Fibroblast of pulmonary artery (primary cell): ENCODE measurements around the gene ZFAND3.

ENCODE experiments used
- DNase-seq: peaks from one replicate; pipeline ENCODE4 v3.0.0-alpha.2; 2010; ENCODE audit warnings: low read depth
- H3K4me3 ChIP-seq: replicated peaks from 2 replicates; pipeline ENCODE4 v1.5.1; 2011; ENCODE audit warnings: low read depth, mild to moderate bottlenecking, control low read depth, low read length, moderate library complexity
- TF ChIP-seq, protein P1 (sequence below): IDR thresholded peaks from 2 replicates; pipeline ENCODE4 v1.5.1; 2011; ENCODE audit warnings: mild to moderate bottlenecking, control low read depth, low read length, inconsistent platforms; ENCODE audit errors: missing control alignments

ZFAND3 gene

DNA sequence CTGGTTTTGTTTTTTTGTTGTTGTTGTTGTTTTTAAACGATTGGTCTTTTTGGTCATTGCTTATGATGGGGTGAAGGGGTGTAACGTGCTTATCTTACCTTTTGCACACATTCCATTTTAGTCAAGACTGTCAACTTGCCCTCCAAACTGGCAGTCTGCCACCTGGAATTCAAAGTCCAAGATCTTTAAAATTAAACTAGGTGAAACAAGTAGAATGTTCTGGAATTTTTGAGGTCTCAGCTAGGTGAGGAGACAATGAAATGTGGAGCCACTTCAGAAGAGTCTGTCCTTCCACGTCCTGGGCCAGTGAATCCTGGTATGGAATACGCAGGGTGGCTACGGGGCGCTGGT, 344.6 kb downstream of the ZFAND3 start:
- no peak for DNase-seq
- TF ChIP-seq, protein P1, sequence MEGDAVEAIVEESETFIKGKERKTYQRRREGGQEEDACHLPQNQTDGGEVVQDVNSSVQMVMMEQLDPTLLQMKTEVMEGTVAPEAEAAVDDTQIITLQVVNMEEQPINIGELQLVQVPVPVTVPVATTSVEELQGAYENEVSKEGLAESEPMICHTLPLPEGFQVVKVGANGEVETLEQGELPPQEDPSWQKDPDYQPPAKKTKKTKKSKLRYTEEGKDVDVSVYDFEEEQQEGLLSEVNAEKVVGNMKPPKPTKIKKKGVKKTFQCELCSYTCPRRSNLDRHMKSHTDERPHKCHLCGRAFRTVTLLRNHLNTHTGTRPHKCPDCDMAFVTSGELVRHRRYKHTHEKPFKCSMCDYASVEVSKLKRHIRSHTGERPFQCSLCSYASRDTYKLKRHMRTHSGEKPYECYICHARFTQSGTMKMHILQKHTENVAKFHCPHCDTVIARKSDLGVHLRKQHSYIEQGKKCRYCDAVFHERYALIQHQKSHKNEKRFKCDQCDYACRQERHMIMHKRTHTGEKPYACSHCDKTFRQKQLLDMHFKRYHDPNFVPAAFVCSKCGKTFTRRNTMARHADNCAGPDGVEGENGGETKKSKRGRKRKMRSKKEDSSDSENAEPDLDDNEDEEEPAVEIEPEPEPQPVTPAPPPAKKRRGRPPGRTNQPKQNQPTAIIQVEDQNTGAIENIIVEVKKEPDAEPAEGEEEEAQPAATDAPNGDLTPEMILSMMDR = no peak
- H3K4me3 ChIP-seq = no peak overlapping the region

DNA sequence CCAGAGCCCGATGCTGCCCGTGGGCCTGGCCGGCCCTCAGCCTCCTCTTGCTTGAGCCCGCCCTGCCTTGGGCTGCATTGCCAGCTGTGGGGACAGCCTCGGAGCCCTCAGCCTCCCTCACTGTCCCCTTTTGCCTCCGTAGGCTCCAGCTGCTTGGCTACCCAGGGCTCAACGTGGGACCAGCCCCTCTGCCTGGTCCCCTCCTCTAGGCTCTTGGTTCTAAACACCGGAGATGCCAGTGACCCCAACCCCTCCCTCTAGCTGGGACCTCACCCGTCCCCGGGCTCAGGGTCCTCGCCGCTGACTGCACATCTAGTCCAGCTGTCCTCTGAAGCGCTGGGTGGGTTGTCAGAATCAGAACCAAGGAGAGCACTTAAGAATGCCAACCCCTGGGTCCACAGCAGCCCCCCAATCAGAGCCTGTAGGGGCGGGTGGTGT, 345.2 kb downstream of the ZFAND3 start:
- TF ChIP-seq, protein P1 = no peak
- no peak overlapping the region for H3K4me3 ChIP-seq
- no peak for DNase-seq

DNA sequence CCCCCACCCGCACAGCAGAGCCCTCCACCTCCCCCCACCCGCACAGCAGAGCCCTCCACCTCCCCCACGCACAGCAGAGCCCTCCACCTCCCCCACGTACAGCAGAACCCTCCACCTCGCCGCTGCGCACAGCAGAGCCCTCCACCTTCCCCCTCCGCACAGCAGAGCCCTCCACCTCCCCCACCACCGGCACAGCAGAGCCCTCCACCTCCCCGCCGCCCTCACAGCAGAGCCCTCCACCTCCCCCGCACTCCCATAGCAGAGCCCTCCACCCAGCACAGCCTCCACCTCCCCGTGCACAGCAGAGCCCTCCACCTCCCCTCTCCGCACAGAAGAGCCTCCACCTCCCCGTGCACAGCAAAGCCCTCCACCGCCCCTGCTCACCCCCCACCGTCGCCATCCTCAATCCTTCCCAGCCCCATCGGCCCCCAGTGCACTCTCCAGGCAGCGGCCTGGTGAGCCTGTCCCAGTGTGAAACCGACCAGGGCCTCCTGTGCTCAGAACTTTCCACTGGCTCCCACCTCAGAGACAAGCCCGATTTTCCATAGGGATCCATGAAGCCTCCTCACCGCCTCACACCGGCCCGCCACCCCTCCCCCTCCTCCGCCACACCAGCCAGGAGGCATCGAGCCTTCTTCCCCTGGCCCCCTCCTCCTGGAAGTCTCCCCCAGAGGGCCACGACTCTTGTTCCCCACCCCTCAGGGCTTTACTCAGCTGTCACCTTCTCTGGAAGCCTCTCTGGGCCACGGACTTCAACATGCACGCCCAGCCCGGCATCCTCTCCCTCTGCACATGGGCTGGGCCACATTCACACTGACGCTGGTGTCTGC, 347.1 kb downstream of the ZFAND3 start:
- no peak overlapping the region for H3K4me3 ChIP-seq
- TF ChIP-seq, protein P1 = no peak
- DNase-seq = no peak

DNA sequence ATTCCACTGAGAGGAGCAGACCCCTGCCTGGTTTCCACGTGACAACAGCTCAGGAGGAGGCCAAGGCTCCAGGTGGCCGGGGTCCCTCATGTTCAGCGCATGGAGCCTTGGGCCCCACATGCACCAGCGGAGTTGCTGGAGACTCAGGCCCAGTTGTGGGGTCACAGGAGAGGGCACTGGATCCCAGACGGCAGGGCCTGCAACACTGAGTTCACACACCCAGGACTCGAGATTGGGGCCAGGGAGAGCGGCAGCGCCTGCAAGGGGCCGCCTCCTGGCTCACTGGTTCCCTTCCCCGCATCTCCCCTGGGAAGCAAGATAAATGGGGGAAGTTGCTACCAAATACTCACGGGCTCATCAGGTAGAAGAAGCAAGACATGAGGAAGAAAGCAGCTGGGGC, 348.1 kb downstream of the ZFAND3 start:
- DNase-seq = no peak
- TF ChIP-seq, protein P1 = no peak
- no peak overlapping the region for H3K4me3 ChIP-seq

DNA sequence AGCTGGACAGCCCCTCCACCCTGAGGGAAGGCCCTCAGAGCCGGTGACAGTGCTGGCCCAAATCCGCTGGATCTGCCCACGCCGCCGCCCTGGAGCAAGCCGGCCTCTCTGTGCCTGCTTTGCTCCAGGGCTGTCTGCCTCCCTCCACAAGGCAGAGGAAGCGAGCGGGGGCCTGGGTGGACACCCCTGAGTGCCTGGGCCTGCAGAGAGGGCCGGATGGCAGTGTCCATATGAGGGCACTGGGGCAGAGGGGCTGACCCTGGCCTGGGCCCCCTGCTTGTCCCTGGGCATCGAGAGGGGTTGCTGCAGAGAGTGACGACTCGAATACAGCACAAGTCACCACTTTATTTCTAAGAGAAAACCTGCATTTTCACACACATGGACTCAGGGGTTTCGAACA, 348.6 kb downstream of the ZFAND3 start:
- no peak overlapping the region for H3K4me3 ChIP-seq
- no peak for DNase-seq
- TF ChIP-seq, protein P1 = no peak

DNA sequence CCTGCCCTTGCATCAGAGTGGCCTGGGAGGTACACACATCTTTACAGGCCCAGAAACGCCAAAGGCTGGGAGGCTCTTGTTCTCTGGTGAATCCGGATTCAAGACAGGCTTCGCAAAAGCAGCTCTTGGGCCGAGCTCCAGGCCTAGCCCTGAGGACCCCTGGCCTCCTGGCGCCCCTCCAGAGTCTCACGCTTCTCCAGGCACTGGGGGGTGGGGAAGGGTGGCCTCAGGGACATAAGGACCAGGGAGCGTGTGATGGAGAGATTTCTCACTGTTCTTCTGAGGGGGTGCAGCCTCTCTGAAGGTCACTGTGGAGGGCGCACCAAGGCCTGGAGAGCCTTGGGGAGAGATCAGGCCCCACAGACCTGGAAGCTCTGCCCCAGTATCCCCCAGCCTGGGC, 349.2 kb downstream of the ZFAND3 start:
- no peak overlapping the region for H3K4me3 ChIP-seq
- no peak for DNase-seq
- TF ChIP-seq, protein P1 = no peak
